GM12872 (cell line): ENCODE results near the gene LRRC4C.

Source experiments
- CTCF ChIP-seq: IDR thresholded peaks from 3 replicates; pipeline ENCODE4 v1.5.1; 2011; ENCODE audit warnings: low read depth, mild to moderate bottlenecking, low read length, moderate library complexity; ENCODE audit not compliant: insufficient read depth

LRRC4C gene

GRCh38 chr11:40187295-40187694 is 1272.2 kb downstream of the LRRC4C start:
- TF ChIP-seq CTCF = no peak

GRCh38 chr11:40186437-40187263 is 1272.8 kb downstream of the LRRC4C start:
- TF ChIP-seq CTCF = no peak

- TF ChIP-seq CTCF = no peak
Measured at GRCh38 chr11:40185793-40186192, 1273.7 kb downstream of the LRRC4C start.

GRCh38 chr11:40183073-40184064 is 1276.1 kb downstream of the LRRC4C start:
- no peak for TF ChIP-seq CTCF

- TF ChIP-seq CTCF = no peak
Measured at GRCh38 chr11:40179541-40179940, 1279.9 kb downstream of the LRRC4C start.

- TF ChIP-seq CTCF = no peak
Measured at GRCh38 chr11:40178470-40178869, 1281.0 kb downstream of the LRRC4C start.

- TF ChIP-seq CTCF = no peak
Measured at GRCh38 chr11:40175980-40176379, 1283.5 kb downstream of the LRRC4C start.
